Fibroblast of pulmonary artery (primary cell): Measurements from ENCODE around the gene LCE7A.

Source experiments
- DNase-seq: peaks from one replicate; pipeline ENCODE4 v3.0.0-alpha.2; 2010; ENCODE audit warnings: low read depth
- H3K4me3 ChIP-seq: replicated peaks from 2 replicates; pipeline ENCODE4 v1.5.1; 2011; ENCODE audit warnings: low read depth, mild to moderate bottlenecking, control low read depth, low read length, moderate library complexity
- TF ChIP-seq, protein P1 (sequence below): IDR thresholded peaks from 2 replicates; pipeline ENCODE4 v1.5.1; 2011; ENCODE audit warnings: mild to moderate bottlenecking, control low read depth, low read length, inconsistent platforms; ENCODE audit errors: missing control alignments

The LCE7A gene

DNA sequence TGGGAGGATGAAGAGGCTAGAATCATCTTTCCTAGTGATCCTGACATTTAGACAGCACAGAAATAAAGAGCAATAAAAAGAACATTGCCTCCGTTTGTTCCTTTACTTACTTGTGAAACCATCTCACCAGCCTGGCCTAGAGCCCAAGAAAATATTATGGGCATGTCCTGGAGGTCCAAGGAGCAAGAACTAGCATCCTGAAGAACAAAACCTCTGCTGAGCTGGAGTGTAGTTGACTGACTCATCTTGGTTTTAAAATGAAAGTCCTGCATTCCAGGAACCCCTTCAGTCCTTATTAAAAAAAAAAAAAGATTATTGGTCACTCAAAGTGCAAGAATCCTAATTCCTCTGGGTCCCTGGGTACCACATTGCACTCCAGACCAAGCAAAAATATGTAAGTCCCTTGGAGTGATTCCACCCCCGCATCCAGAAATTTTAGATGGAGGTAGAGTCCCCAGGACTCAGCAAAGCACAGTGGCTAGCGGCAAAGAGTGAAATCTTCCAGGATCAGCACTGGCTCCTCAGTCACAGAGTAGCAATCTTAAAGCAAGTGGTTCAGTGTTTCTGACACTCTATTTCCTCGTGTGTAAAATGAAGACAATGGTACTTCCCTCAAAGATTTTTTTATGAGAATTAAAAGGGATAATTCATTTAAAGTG, 25.3 kb downstream of the LCE7A start:
- no peak for DNase-seq
- no peak overlapping the region for H3K4me3 ChIP-seq
- TF ChIP-seq, protein P1, sequence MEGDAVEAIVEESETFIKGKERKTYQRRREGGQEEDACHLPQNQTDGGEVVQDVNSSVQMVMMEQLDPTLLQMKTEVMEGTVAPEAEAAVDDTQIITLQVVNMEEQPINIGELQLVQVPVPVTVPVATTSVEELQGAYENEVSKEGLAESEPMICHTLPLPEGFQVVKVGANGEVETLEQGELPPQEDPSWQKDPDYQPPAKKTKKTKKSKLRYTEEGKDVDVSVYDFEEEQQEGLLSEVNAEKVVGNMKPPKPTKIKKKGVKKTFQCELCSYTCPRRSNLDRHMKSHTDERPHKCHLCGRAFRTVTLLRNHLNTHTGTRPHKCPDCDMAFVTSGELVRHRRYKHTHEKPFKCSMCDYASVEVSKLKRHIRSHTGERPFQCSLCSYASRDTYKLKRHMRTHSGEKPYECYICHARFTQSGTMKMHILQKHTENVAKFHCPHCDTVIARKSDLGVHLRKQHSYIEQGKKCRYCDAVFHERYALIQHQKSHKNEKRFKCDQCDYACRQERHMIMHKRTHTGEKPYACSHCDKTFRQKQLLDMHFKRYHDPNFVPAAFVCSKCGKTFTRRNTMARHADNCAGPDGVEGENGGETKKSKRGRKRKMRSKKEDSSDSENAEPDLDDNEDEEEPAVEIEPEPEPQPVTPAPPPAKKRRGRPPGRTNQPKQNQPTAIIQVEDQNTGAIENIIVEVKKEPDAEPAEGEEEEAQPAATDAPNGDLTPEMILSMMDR, result no peak

DNA sequence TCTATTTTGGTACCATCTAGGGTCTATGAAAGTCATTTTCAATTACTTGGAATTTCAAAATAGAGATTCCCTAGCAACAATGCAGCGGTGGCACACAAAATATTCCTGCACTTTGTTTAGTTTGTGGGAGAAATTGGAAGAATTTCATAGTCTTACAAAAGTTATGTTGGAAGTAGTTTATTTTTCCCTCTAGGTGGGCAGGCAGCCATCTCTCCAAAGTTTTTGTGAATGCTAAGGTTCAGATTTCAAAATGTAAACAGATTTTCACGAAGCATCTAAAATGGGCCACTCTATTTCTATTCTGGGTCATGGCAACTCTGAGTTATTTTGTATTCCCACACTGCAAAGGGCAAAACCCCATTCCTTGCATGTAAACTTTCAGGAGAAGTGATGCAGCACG, 26.3 kb downstream of the LCE7A start:
- TF ChIP-seq, protein P1, result no peak
- H3K4me3 ChIP-seq, result no peak overlapping the region
- DNase-seq, result no peak

DNA sequence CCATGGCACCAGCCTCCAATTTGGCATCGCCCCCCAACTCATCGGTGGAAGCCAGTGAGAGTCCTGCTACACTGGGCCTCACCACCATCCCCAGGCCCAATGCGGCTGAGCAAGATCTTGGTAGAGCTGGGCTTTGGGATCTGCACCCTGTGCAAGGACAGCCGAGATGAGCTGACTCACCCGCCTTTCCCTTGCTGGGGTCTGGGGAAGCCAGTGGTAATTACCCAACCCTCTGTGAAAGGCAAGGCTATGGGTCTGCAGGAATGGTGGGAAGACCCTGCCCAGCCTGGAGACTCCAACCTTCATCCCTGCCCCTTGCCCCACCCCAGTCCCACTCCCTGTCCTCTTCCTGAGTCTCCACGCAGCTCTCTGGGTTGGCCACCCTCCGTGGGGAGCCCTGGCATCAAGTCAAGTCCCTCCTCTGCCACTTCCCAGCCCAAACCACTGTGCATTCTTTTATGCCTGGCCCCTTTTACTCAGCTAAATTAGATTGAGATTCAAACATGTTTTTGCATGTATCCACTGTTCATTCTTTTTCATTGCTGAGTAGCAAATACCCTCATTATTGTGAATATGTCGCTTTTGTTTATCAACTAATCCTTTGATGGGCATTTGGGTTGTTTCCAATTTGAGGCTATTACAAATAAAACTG, 27.1 kb downstream of the LCE7A start:
- no peak overlapping the region for H3K4me3 ChIP-seq
- DNase-seq, result no peak
- TF ChIP-seq, protein P1, result no peak

DNA sequence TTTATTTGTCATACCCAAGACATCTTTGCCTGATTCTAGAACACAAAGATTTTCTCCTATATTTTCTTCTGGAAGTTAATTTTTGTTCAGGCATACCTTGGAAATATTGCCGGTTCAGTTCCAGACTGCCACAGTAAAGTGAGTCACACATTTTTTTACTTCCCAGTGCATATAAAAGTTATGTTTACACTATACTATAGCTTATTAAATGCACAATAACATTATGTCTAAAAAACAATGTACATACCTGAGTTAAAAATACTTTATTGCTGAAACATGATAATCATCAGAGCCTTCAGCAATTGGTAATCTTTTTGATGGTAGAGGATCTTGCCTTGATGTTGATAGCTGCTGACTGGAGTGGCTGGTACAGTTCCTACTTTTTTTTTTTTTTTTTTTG, 28.3 kb downstream of the LCE7A start:
- H3K4me3 ChIP-seq, result no peak overlapping the region
- DNase-seq, result no peak
- TF ChIP-seq, protein P1, result no peak

DNA sequence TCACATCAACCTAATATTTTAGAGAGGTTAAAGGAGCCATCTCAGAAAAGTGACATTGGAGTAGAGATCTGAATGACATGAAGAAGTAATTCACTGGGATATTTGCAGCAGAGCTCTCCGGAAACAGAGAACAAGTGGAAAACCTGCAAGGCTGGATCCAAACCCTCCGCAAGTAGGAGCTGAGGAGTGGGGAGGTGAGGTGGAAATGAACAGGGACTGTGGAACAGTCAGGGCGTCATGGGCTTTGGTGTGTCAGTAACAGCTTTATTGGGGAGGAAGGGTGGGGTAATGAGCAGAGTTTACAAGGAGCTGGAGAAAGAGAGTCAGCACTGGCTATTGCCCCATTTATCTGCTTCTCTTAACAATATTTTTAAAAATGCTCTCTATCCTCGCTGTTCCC, 39.2 kb downstream of the LCE7A start:
- no peak overlapping the region for H3K4me3 ChIP-seq
- TF ChIP-seq, protein P1, result no peak
- no peak for DNase-seq

DNA sequence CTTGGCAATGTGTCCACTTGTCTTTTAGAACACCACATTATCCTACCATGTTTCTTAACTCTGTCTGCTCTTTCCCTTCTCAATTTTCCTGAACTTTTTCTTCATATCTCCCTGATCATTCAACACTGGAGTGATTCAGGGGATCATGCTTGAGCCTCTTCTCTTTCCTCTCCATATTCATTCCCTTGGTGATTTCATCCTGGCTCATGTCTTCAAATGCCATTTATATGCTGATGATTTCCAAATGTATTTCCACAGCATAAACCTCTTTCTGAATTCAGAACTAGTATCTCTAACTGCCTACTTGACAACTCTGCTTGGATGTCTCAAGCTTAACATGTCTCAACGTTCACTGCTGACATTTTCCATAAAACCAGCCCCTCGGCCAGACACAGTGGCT, 40.1 kb downstream of the LCE7A start:
- TF ChIP-seq, protein P1, result no peak
- H3K4me3 ChIP-seq, result no peak overlapping the region
- no peak for DNase-seq

DNA sequence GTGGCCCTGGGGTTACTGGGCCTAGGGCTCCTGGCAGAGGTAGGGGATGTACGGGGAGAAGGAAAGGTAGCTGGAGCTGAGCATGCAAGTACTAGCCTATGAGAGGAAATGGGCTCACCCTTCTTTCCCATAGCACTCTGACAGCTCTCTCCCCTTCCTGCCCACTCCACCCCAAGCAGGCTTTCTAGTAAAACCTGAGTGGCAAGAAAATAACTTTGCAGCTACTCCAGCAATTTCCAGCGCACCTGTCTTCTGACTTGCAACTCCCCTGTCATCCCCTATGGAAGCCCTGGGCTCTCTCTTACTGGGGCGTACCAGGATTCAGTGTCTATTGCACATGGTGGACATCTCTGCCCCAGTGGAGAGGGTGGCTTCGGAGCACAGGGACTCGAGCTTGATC, 41.8 kb downstream of the LCE7A start:
- TF ChIP-seq, protein P1, result no peak
- DNase-seq, result no peak
- H3K4me3 ChIP-seq, result no peak overlapping the region
